Activated naive CD4-positive, alpha-beta T cell (primary cell): ENCODE results near the gene PPP1R27.
"Not testable (repeated sequence)": the region's sequence is repeated elsewhere in the genome, so short reads cannot be mapped to it uniquely, and the experiment has no call there.

Source experiments
- DNase-seq, 4 experiments: peaks; one replicate each; lab custom pipeline; 2025; lab: John Stamatoyannopoulos, UW

PPP1R27 gene

GRCh38 chr17:81840826-81841778, 6.3 kb upstream of the PPP1R27 start:
- DNase-seq = no peak

DNA sequence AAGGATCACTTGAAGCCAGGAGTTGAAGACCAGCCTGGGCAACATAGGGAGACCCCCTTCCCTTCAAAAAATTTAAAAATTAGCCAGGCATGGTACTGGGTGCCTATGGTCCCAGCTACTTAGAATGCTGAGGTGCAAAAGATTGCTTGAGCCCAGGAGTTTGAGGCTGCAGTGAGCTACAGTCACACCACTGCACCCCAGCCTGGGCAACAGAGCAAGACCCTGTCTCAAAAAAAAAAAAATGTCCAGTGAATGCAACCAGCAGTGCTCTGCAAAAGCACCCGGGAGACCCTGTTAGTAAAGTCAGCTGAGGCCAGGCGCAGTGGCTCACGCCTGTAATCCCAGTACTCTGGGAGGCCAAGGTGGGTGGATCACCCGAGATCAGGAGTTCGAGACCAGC, 5.2 kb upstream of the PPP1R27 start:
- not testable (repeated sequence) for DNase-seq

- no peak for DNase-seq
Observed at GRCh38 chr17:81839301-81839700, 4.5 kb upstream of the PPP1R27 start.

DNA sequence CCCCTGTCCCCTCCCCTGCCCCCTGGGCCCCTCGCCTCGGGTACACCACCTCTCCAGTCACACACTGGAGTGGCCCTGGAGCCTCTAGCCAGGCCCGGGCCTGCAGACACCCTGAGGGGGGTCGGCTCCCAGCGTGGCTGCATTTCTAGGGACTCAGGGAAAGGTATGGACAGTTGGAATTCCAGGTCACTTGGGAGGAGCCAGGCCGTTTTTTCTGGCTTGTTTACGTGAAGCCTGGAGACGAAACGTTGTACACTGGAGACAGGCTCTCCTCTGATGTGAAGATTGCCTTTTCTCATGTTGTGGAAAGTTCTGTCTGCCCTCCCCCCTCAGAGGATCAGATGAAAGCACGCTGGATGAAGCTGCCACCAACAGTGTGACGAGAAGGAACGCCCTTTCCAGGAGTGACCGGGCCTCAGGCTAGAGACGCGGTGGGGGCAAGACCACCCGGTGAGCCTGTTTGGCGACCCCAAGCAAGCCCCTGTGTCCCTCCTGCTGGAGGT, 4.0 kb upstream of the PPP1R27 start:
- no peak for DNase-seq

- no peak for DNase-seq
Observed at GRCh38 chr17:81837641-81838040, 2.8 kb upstream of the PPP1R27 start.

DNA sequence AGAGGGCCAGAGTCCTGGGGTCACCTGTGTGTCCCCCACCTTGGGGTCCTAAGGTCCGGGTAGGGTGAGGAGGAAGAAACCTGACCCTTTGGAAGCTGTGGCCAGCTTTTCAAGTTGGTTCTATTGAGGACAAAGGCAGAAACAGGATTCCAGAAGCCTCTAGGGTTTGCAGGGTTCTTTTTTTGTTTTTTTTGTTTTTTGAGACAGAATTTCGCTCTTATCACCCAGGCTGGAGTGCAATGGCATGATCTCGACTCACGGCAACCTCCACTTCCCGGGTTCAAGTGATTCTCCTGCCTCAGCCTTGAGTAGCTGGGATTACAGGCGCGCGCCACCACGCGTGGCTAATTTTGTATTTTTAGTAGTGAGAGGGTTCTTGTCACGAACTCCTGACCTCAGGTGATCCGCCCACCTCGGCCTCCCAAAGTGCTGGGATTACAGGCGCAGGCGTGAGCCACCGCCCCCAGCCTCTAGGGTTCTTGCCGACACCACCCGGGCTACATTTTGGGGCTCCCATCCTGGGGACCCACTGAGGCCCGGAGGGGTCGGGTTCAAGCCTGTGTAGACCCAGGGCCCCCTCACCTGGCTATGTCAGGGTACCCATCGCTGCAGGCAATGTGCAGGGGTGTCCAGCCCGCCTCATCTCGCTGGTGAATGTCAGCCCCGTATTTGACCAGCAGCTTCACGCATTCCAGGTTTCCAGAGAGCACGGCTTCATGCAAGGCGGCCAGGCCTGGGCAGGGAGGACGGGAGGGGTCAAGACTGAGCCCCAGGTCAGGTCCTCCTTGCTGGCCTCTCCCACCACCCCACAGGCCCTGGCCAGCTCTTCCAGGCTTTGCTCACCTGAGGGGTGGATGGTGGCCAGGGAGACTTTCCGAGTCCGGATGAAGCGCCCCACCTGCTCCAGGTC, 674 bp downstream of the PPP1R27 start:
- no peak for DNase-seq

GRCh38 chr17:81833160-81833920, 1.5 kb downstream of the PPP1R27 start, which contains the start of gene MCRIP1:
Gene MCRIP1, minus strand, starts transcription at chr17:81833291. Its CDS starts 8,785 bp downstream, at chr17:81824506.
- peak; percentile 80 to 92 (median 84) for DNase-seq

GRCh38 chr17:81832608-81833159, 2.2 kb downstream of the PPP1R27 start:
- DNase-seq = peak in 1 of 4 experiments; percentile 19

GRCh38 chr17:81831957-81832607, 2.8 kb downstream of the PPP1R27 start:
- DNase-seq = peak in 2 of 4 experiments; percentile 13 to 30

DNA sequence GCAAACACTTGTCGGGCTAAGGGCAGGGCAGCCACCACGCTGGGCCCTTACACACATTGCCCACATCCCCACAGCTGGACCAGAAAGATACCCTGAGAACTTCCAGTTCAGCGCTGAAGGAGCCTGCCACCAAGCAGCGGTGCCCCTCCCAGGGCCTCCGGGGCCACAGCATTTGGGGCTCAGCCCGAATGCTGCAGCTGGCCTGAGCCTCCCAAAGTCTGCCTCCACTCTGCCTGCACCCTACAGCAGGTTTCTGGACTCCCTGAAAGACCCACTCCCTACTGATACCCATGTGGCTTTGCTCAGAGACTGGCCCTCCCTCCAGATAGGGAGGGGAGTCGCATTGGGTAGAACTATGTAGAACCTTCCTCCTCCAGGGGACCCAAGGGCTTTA, 3.3 kb downstream of the PPP1R27 start:
- no peak for DNase-seq

DNA sequence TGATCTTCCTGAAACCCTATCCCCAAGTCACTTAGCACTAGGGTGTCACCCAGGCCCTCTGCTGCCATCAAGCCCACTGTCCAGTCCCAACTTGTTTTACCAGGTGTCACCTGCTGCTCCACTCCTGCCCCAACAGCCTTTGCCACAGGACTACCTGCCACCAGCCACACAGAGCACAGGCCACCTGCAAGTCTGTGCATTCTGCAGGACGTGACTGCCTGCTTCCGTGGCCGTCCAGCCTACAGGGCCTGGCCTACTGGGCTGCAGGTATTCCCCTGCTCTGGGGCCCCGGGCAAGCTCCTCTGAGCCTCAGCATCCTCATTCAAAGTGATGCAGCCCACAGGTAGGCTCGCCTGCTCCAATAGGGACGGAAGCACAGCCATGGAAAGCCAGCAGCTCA, 5.0 kb downstream of the PPP1R27 start:
- DNase-seq = no peak

- DNase-seq = no peak
Observed at GRCh38 chr17:81828656-81829055, 6.2 kb downstream of the PPP1R27 start.

GRCh38 chr17:81825841-81826466, 8.9 kb downstream of the PPP1R27 start:
- DNase-seq = no peak

DNA sequence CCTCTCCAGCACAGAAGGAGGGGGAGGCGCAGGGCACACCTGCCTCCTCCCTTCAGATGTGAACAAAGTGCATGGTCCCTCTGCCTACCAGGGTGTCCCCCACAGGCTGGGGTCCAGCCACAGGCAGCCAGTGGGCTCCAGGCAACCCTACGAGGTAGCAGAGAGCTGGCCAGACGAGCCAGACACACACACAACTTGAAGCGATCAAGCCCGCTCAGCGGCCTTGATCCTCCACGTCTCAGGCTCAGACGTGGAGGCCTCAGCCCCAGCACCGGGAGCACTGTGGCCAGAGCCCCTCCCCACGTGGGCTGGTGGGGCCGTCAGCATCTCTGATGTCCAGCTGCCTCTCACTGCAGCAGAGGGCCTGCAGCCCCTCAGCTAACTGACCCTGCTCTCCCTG, 10.3 kb downstream of the PPP1R27 start:
- DNase-seq = no peak

GRCh38 chr17:81823820-81824550, 10.9 kb downstream of the PPP1R27 start:
- DNase-seq = no peak

- DNase-seq = no peak
Observed at GRCh38 chr17:81822996-81823819, 11.6 kb downstream of the PPP1R27 start.

- no peak for DNase-seq
Observed at GRCh38 chr17:81822312-81822637, 12.6 kb downstream of the PPP1R27 start.

GRCh38 chr17:81821603-81822311, 13.1 kb downstream of the PPP1R27 start:
- DNase-seq = no peak
